CD4-positive, alpha-beta T cell treated with Interleukin-4 for 1 hour (primary cell): ENCODE measurements around the gene KRT20.
"Not testable (repeated sequence)": the region's sequence is repeated elsewhere in the genome, so short reads cannot be mapped to it uniquely, and the experiment has no call there.

ENCODE experiments used
- DNase-seq, 2 donors: peaks; one replicate each; pipeline ENCODE4 v3.0.0-alpha.2; 2020 to 2022

KRT20 gene

DNA sequence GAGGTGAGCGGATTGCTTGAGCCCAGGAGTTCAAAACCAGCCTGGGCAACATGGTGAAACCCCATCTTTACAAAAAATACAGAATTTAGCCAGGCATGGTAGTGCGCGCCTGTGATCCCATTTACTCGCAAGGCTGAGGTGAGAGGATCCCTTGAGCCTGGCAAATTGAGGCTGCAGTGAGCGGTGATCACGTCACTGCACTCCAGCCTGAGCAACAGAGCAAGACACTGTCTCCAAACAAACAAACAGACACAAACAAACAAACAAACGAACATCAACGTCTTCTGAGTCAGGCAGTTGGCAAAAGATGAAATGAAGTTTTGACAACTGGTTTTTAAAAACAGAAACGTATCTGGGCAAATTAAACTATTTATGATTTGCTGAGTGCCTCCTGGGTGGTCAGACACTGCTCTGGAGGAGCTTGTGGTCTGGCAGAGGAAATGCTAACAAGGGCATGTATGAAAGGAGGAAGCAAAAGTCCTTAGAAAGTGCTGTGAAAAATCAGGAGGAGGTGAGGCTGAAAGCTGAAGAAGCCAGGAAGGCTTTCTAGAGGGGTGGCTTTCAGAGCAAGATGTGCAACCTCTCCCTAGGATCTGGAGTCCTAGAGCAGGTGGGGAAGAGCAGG, 10.2 kb upstream of the KRT20 start:
- no peak for DNase-seq

- no peak for DNase-seq
These were observed 3.2 kb upstream of the KRT20 start for GRCh38 chr17:40888196-40888720.

DNA sequence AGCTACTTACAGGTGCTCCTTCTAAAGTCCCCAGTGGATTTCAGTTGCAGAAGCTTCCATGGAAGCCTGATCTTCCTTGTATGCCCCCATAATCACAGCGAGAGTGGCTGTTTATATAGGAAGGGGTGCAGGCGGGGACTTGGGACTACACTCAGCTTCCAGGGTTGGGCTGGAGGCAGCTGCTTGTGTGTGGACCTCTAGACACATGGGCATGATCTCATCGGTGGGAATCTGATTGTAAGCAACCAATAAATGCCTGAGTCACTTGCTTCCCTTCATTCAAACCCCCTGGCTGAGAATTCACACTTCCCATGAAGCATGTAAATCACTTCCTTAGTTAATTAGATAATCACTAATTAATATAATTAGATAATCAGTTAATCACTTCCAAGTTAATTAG, 1.0 kb upstream of the KRT20 start:
- no peak for DNase-seq

DNA sequence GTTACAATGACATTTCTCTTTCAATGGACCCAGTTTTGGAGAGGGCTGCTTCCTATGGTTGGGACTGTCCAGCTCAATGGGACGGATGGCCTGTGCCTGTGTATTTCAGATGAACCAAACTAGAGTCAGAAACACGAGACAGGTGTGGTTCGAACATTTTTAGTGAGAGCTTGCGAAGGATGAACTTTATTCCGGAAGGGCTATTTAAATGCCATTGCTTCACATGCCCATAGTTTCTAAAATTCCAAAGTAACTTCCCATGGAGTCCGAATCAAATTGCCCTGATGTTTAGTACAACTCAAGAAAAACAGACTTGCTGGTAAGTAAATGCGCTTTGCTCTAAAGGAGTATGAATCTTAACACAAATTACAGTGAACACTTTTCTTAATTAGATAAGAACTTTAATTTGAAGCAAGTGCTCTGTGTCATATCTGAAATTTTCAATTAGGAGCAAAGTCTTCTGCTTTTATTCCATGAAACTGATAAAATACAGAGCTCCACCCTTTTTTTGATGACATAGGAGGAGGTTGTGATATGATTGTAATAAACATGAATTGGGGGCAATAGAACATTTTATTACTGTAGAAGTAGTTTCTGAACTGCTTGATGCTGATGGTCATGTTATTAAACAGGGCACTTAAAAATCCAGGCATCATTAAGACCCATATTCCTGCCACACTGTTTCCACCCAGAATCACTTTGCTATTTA, 1.3 kb downstream of the KRT20 start:
- DNase-seq: no peak

DNA sequence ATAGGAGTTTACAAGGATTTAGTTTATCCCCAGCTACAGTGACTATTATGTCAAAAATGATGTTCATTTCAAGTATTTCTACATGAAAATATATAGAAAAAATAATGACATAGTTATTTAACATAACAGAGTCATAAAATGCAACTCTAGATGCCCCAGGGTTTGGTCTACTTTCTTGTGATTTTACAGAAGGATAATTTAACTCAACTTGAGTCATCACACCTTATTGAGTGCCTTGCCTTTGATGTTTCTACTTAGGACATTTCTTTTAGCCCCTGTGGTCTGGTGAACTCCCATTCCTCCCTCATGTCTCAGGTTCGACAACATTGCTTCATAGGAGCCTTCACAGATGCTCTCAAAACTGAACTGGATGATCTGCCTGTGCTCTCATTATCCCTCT, 2.0 kb downstream of the KRT20 start:
- no peak for DNase-seq

GRCh38 chr17:40879026-40879425, 6.0 kb downstream of the KRT20 start:
- no peak for DNase-seq

DNA sequence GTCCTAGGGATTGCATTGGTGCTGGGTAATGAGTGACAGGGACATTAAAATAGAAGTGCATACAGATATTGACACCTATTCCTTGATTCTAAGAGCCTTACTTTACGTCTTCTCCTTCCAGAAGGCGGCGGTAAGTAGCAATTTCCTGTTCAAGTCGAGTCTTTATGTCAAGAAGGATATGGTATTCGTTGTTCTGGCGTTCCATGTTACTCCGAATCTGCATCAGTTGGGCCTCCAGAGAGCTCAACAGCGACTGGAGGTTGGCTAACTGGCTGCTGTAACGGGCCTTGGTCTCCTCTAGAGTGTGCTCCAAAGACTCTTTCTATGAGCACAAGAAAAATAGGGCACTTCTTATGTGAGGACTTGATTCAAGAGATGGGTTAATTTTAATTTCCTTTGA, 7.0 kb downstream of the KRT20 start:
- DNase-seq: no peak

DNA sequence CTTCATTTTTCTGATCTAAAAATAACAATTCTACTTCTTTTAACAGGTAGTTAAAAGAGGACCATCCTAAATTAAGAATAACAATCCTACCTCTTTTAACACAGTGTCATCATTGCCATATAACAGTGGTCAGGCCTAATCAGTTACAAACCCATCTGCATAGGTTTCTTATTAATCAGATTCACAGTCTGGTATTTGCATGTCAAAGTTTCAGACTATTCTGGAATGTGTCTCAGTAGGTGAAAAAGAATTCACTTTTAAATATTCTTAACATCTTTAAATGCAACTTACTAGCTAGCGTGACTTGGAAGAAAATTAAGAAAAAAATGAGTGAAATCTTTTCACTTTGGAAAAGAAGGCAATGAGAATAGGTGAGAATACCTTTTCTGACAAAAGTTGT, 11.2 kb downstream of the KRT20 start:
- no peak for DNase-seq

GRCh38 chr17:40873255-40873654, 11.8 kb downstream of the KRT20 start:
- DNase-seq: no peak

DNA sequence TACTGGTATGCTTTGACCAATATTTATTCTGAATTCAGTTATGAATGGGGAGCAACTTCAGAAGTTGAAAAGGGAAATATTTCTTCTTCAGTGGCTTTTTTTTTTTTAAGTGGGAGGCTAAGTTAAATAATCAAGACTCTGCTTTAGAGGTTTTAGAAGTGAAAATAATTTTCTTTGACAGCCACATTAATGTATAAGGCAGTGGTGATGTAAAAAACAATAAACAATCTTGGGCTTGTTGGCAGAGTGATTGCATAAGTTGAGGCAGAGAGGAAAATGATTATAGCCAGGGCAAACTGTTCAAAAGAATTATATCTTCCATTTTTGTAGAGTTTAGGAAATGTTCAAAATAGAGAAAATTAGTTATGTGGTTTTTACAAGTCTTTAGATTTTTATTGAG, 12.6 kb downstream of the KRT20 start:
- no peak for DNase-seq

GRCh38 chr17:40871316-40871715, 13.7 kb downstream of the KRT20 start:
- no peak for DNase-seq

DNA sequence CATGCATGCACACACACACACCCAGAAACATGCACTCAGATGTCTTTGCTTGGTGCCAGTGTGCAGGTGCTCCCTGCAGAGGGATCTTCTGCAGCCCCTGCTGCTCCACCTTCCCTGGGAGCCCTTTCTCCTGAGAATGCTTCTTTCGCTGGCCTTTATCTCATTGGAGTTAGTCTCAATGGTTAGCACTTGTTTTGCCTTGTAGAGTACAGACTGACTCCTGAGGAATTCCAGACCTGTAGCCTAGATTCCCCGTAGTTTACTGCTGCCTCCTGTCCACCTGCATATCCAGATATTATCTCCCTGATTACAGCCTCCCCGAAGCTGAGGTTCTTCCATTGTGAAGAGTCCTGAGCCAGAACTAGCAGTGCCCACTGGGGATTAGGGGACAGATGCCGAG, 14.9 kb downstream of the KRT20 start:
- DNase-seq: no peak

DNA sequence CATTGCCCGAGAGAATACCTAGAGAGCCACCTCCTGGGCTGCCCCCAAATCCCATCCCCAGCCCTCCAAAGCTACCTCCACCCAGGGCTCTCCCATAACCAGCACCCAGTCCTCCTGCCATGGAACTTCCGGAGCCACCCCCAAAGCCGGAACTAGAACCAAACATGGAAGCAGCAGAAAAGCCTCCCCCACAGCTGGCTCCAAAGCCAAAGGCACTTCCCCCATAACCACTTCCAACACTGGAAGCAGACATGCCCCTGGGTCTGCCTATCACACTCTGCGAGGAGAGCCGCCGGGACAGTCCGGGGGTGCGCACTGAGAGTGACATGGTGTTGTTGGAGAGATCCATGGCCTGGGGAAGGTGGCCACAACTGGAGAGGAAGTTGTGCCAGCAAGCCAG, 18.2 kb downstream of the KRT20 start, which contains the start of gene KRT12:
KRT12 (minus strand) TSS at position 386 of the 400 bp plus-strand sequence; CDS start at position 349, 37 bp downstream.
- DNase-seq: no peak

DNA sequence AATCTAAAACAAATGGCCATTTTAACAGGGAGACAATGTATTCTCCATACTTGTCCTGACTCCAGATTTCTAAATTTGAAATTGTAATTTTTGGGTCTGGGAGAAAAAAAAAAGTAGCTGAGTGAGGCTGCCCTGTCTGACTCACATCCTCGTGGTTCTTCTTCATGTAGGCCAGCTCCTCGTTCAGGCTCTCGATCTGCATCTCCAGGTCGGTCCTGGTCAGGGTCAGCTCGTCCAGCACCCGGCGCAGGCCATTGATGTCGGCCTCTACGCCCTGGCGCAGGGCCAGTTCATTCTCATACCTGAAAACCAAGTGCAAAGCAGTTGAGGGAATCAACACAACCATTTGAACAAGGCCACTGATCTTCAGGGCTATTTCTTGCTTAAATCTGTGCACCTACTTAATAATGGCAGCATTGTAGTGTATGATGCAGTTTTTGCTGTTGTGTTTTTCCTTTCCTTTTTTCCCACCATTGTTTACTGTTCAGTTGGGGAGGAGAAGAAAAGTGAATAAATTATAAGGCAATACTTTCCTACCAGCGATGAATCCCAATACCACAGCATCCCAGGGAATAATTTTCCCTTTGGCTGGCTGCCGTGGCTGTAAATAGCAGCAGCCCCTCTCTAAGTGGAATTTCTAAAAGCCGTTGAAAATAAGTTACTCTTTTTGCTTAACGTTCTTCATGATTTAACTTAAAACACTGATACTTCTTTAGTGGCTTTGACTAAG, 20.2 kb downstream of the KRT20 start:
- no peak for DNase-seq

GRCh38 chr17:40862985-40863733, 21.9 kb downstream of the KRT20 start:
- no peak for DNase-seq

DNA sequence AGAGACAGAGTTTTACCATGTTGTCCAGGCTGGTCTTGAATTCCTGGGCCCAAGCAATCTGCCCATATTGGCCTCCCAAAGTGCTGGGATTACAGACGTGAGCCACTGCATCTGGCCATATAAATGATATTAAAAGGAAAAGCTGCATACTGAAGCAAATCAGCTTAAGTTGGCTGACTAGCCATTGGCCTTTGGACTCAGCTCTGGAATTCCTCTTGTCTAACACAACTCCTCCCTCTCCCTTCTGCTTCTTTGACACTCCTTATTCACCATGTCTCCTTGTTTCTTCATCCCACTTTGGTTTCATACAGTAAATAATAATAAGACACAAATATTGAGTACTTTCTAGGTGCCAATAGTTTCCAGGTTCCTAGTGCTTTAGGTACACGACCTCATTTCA, 25.5 kb downstream of the KRT20 start:
- no peak for DNase-seq

- DNase-seq: not testable (repeated sequence)
These were observed 26.4 kb downstream of the KRT20 start for GRCh38 chr17:40858667-40859066.

GRCh38 chr17:40857535-40857934, 27.5 kb downstream of the KRT20 start:
- DNase-seq: no peak

GRCh38 chr17:40854175-40854814, 30.7 kb downstream of the KRT20 start:
- no peak for DNase-seq

- no peak for DNase-seq
These were observed 32.7 kb downstream of the KRT20 start for GRCh38 chr17:40852364-40852763.

DNA sequence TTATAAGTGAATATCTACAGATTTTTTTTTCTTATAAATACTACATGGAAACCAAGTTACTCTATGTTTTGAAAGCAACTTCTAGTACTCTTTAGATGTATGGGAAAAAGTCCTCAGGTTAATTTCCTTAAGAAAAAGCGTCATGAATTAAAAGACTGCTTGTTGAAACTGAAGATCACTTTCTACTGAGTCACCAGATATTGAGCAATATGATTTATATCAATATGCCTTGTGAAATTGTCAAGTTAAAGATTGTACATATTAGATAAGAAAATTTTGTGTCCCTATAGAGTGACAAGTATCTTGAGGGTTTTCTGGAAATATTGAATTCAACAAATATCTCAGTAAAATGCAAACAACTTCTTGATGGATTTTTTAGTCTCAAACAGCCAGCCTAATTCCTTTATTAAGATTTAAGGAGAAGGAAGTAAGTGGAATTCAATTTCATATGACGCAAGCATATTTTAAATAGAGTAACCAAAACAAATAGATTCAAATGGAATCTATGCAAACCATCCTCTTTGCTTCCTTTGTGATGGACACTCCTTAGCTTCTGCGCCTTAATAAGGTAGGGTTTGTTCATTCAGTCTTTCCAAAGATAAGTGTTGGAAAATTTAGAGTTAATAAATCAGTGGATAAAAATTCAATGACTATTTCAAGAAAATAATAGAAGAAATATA, 34.6 kb downstream of the KRT20 start:
- DNase-seq: no peak

GRCh38 chr17:40849723-40850122, 35.3 kb downstream of the KRT20 start:
- DNase-seq: no peak
